Osteocyte (in vitro differentiated cells): ENCODE results near the gene SLC17A6. TPM values are rescaled to one million over a fixed set of nuclear protein-coding genes. Genes with fewer than 3 reads are reported as not detected.

Experiments used
- DNase-seq: peaks from one replicate; pipeline ENCODE4 v3.0.0; 2021; ENCODE audit warnings: mixed read lengths; ENCODE audit not compliant: unreplicated experiment; ENCODE audit errors: extremely low spot score
- H3K27ac Mint-ChIP-seq: one replicate; pipeline ENCODE4 v1.8.0; 2021; ENCODE audit warnings: mild to moderate bottlenecking, mixed read lengths; ENCODE audit not compliant: unreplicated experiment
- H3K27me3 Mint-ChIP-seq: one replicate; pipeline ENCODE4 v1.8.0; 2021; ENCODE audit warnings: mixed read lengths; ENCODE audit not compliant: unreplicated experiment
- H3K36me3 Mint-ChIP-seq: one replicate; pipeline ENCODE4 v1.8.0; 2021; ENCODE audit warnings: mixed read lengths; ENCODE audit not compliant: unreplicated experiment
- H3K4me1 Mint-ChIP-seq: one replicate; pipeline ENCODE4 v1.8.0; 2021; ENCODE audit warnings: mixed read lengths; ENCODE audit not compliant: unreplicated experiment
- H3K4me3 Mint-ChIP-seq: one replicate; pipeline ENCODE4 v1.8.0; 2021; ENCODE audit warnings: mild to moderate bottlenecking, moderate library complexity, mixed read lengths; ENCODE audit not compliant: unreplicated experiment
- H3K9me3 Mint-ChIP-seq: one replicate; pipeline ENCODE4 v1.8.0; 2021; ENCODE audit warnings: mixed read lengths; ENCODE audit not compliant: unreplicated experiment
- CTCF ChIP-seq: fragments of 200-600 bp; sonication (generic); IDR thresholded peaks from 2 replicates; pipeline ENCODE4 v1.5.0; 2021; ENCODE audit warnings: antibody characterized with exemption, mild to moderate bottlenecking, moderate library complexity
- total RNA-seq: library from RNA; stranded (reverse); gene quantifications from 2 replicates; pipeline ENCODE4 v1.2.1, GENCODE V29; 2021

Gene SLC17A6
- total RNA-seq, 1 donor from 2014 or later, result not detected

GRCh38 chr11:22336587-22336986, 1.6 kb upstream of the SLC17A6 start:
- H3K27ac Mint-ChIP-seq, result no peak overlapping the region
- H3K4me3 Mint-ChIP-seq, result no peak overlapping the region
- no peaks in the 10 kb centered on the region for H3K36me3 Mint-ChIP-seq
- H3K4me1 Mint-ChIP-seq, result no peaks in the 10 kb centered on the region
- TF ChIP-seq CTCF, result no peak
- H3K27me3 Mint-ChIP-seq, result peaks cover 33% of the 10 kb centered on the region
- no peak for DNase-seq
- peaks cover 10% of the 10 kb centered on the region for H3K9me3 Mint-ChIP-seq

- Mint-ChIP-seq H3K27ac (no peak overlapping the region), H3K36me3 (no peaks in the 10 kb centered on the region), H3K4me1 (no peaks in the 10 kb centered on the region), H3K9me3 (peaks cover 10% of the 10 kb centered on the region), H3K27me3 (peaks cover 54% of the 10 kb centered on the region), H3K4me3 (no peak overlapping the region)
- no peak for DNase-seq
- no peak for TF ChIP-seq CTCF
Measured at GRCh38 chr11:22339611-22340010, 1.4 kb downstream of the SLC17A6 start.

- DNase-seq, result no peak
- no peaks in the 10 kb centered on the region for H3K4me1 Mint-ChIP-seq
- H3K4me3 Mint-ChIP-seq, result no peak overlapping the region
- H3K27me3 Mint-ChIP-seq, result peaks cover 57% of the 10 kb centered on the region
- no peak overlapping the region for H3K27ac Mint-ChIP-seq
- no peaks in the 10 kb centered on the region for H3K36me3 Mint-ChIP-seq
- peaks cover 10% of the 10 kb centered on the region for H3K9me3 Mint-ChIP-seq
- TF ChIP-seq CTCF, result no peak
Measured at GRCh38 chr11:22340235-22340634, 2.1 kb downstream of the SLC17A6 start.

- Mint-ChIP-seq H3K36me3 (no peaks in the 10 kb centered on the region), H3K4me3 (no peak overlapping the region), H3K4me1 (no peaks in the 10 kb centered on the region), H3K27ac (no peak overlapping the region), H3K9me3 (peaks cover 10% of the 10 kb centered on the region), H3K27me3 (peaks cover 57% of the 10 kb centered on the region)
- no peak for TF ChIP-seq CTCF
- DNase-seq, result no peak
Measured at GRCh38 chr11:22340701-22341587, 2.8 kb downstream of the SLC17A6 start.

- no peak overlapping the region for H3K4me3 Mint-ChIP-seq
- no peak for DNase-seq
- no peak overlapping the region for H3K27ac Mint-ChIP-seq
- no peaks in the 10 kb centered on the region for H3K36me3 Mint-ChIP-seq
- peaks cover 57% of the 10 kb centered on the region for H3K27me3 Mint-ChIP-seq
- TF ChIP-seq CTCF, result no peak
- peaks cover 10% of the 10 kb centered on the region for H3K9me3 Mint-ChIP-seq
- no peaks in the 10 kb centered on the region for H3K4me1 Mint-ChIP-seq
Measured at GRCh38 chr11:22341588-22341931, 3.4 kb downstream of the SLC17A6 start.
